HG03565 (cell line): ENCODE data around the gene ALX4.

Experiments
- ATAC-seq: cut with Tn5 transposase; IDR thresholded peaks from one replicate; pipeline ENCODE4 v1.9.1; 2021; ENCODE audit warnings: mild to moderate bottlenecking, moderate library complexity; ENCODE audit not compliant: unreplicated experiment

The ALX4 gene

GRCh38 chr11:44303401-44303938 is 6.5 kb downstream of the ALX4 start:
- no peak for ATAC-seq

- ATAC-seq: no peak
These were observed 8.2 kb downstream of the ALX4 start for GRCh38 chr11:44301564-44302271.

- ATAC-seq: no peak
These were observed 8.9 kb downstream of the ALX4 start for GRCh38 chr11:44300844-44301563.

GRCh38 chr11:44298862-44299261 is 11.1 kb downstream of the ALX4 start:
- ATAC-seq: no peak

- no peak for ATAC-seq
These were observed 19.7 kb downstream of the ALX4 start for GRCh38 chr11:44290208-44290607.

GRCh38 chr11:44288133-44288526 is 21.8 kb downstream of the ALX4 start:
- no peak for ATAC-seq

GRCh38 chr11:44286911-44287310 is 23.0 kb downstream of the ALX4 start:
- ATAC-seq: no peak

- ATAC-seq: no peak
These were observed 23.6 kb downstream of the ALX4 start for GRCh38 chr11:44286268-44286880.

GRCh38 chr11:44285756-44286155 is 24.2 kb downstream of the ALX4 start:
- ATAC-seq: no peak

GRCh38 chr11:44282620-44283019 is 27.3 kb downstream of the ALX4 start:
- no peak for ATAC-seq

GRCh38 chr11:44281151-44281550 is 28.8 kb downstream of the ALX4 start:
- no peak for ATAC-seq

- no peak for ATAC-seq
These were observed 29.7 kb downstream of the ALX4 start for GRCh38 chr11:44280257-44280656.

GRCh38 chr11:44279483-44279882 is 30.5 kb downstream of the ALX4 start:
- no peak for ATAC-seq

- no peak for ATAC-seq
These were observed 32.5 kb downstream of the ALX4 start for GRCh38 chr11:44277196-44278090.

GRCh38 chr11:44275961-44276550 is 33.9 kb downstream of the ALX4 start:
- no peak for ATAC-seq

GRCh38 chr11:44275241-44275640 is 34.7 kb downstream of the ALX4 start:
- no peak for ATAC-seq

GRCh38 chr11:44274404-44274803 is 35.5 kb downstream of the ALX4 start:
- no peak for ATAC-seq

- no peak for ATAC-seq
These were observed 38.7 kb downstream of the ALX4 start for GRCh38 chr11:44271286-44271685.

- no peak for ATAC-seq
These were observed 39.3 kb downstream of the ALX4 start for GRCh38 chr11:44270403-44271273.
